A549 (cell line): Measurements from ENCODE around the gene PARVB.

Source experiments
- CHD2 ChIP-seq: fragments of 150-350 bp; IDR thresholded peaks from 2 replicates; pipeline ENCODE4 v1.6.1; 2014; ENCODE audit warnings: low read length; ENCODE audit not compliant: partially characterized antibody
- MAZ ChIP-seq: fragments of 150-350 bp; IDR thresholded peaks from 2 replicates; pipeline ENCODE4 v1.6.1; 2014; ENCODE audit warnings: antibody characterized with exemption, low read depth, low read length, borderline replicate concordance
- MYC ChIP-seq: IDR thresholded peaks from 2 replicates; pipeline ENCODE4 v1.6.1; 2012; ENCODE audit warnings: mild to moderate bottlenecking, inconsistent platforms, low read length, improper control_type of control experiment, borderline replicate concordance
- PHF8 ChIP-seq: fragments of 200-600 bp; sonication (generic); IDR thresholded peaks from 2 replicates; pipeline ENCODE4 v1.6.1; 2016; ENCODE audit warnings: low read depth, mild to moderate bottlenecking, antibody characterized with exemption, moderate library complexity, borderline replicate concordance
- POLR2A ChIP-seq: IDR thresholded peaks from 2 replicates; pipeline ENCODE4 v1.6.1; 2012; ENCODE audit warnings: mild to moderate bottlenecking, low read length
- POLR2AphosphoS2 ChIP-seq: conservative IDR thresholded peaks from 2 replicates; pipeline ENCODE4 v1.6.1; 2012; ENCODE audit warnings: low read length, improper control_type of control experiment, inconsistent platforms
- RAD21 ChIP-seq, 2 experiments: fragments of >200 bp in 1 of 2; sonication (Bioruptor Twin) in 1 of 2; formaldehyde crosslinking in 1 of 2; IDR thresholded peaks in 1 of 2; conservative IDR thresholded peaks in 1 of 2; 2 replicates in 1 of 2; 3 replicates in 1 of 2; pipeline ENCODE4 v1.6.1; 2012 to 2018; ENCODE audit warnings: inconsistent platforms in 1 of 2
- SMC3 ChIP-seq: fragments of >200 bp; sonication (Bioruptor Twin); formaldehyde crosslinking; IDR thresholded peaks from 3 replicates; pipeline ENCODE4 v1.6.1; 2018; ENCODE audit warnings: inconsistent platforms
- ZNF302 ChIP-seq: fragments of 250-450 bp; sonication (Bioruptor Pico); IDR thresholded peaks from 2 replicates; pipeline ENCODE4 v1.9.0; 2021; ENCODE audit warnings: inconsistent platforms, mild to moderate bottlenecking, moderate library complexity
- TF ChIP-seq, protein P1 (sequence below): fragments of >200 bp; sonication (Bioruptor Twin); formaldehyde crosslinking; IDR thresholded peaks from 3 replicates; pipeline ENCODE4 v1.5.1; 2016
- TF ChIP-seq, protein P2 (sequence below): fragments of 150-350 bp; IDR thresholded peaks from 2 replicates; pipeline ENCODE4 v1.6.1; 2014; ENCODE audit warnings: low read depth, mild to moderate bottlenecking, low read length

DNA sequence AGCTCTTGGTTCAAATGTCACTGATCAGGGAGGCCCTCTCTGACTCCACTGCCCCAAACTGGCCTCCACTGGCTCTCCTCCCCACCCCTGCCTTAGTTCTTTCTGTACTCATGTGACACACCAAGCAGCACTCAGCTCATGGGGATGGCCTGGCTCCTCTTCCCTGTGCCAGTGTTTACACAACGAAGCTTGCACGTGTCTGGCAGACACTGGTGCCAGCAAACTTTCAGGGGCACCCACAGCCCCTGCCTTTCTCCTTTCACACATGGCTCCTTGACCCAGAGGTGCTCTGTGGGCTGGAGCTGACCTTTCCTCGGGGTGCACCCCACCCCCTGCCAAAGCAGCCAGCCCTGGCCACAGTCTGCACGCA is 119.0 kb downstream of the PARVB start:
- TF ChIP-seq, protein P1, sequence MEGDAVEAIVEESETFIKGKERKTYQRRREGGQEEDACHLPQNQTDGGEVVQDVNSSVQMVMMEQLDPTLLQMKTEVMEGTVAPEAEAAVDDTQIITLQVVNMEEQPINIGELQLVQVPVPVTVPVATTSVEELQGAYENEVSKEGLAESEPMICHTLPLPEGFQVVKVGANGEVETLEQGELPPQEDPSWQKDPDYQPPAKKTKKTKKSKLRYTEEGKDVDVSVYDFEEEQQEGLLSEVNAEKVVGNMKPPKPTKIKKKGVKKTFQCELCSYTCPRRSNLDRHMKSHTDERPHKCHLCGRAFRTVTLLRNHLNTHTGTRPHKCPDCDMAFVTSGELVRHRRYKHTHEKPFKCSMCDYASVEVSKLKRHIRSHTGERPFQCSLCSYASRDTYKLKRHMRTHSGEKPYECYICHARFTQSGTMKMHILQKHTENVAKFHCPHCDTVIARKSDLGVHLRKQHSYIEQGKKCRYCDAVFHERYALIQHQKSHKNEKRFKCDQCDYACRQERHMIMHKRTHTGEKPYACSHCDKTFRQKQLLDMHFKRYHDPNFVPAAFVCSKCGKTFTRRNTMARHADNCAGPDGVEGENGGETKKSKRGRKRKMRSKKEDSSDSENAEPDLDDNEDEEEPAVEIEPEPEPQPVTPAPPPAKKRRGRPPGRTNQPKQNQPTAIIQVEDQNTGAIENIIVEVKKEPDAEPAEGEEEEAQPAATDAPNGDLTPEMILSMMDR = no peak
- TF ChIP-seq CHD2 (no peak), POLR2A (no peak), PHF8 (no peak), ZNF302 (CRISPR knock-in tag) (no peak), MAZ (no peak), RAD21 (conservative IDR thresholded peaks at IDR 0.05 in 1 of 2, IDR thresholded peaks at IDR 0.05 in 1 of 2) (no peak), MYC (no peak), SMC3 (no peak), POLR2AphosphoS2 (no peak)
- TF ChIP-seq, protein P2, sequence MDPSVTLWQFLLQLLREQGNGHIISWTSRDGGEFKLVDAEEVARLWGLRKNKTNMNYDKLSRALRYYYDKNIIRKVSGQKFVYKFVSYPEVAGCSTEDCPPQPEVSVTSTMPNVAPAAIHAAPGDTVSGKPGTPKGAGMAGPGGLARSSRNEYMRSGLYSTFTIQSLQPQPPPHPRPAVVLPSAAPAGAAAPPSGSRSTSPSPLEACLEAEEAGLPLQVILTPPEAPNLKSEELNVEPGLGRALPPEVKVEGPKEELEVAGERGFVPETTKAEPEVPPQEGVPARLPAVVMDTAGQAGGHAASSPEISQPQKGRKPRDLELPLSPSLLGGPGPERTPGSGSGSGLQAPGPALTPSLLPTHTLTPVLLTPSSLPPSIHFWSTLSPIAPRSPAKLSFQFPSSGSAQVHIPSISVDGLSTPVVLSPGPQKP = no peak
